GM12872 (cell line): ENCODE measurements around the gene JAKMIP1.

Experiments
- TF ChIP-seq, protein P1 (sequence below): IDR thresholded peaks from 3 replicates; pipeline ENCODE4 v1.5.1; 2011; ENCODE audit warnings: low read depth, mild to moderate bottlenecking, low read length, moderate library complexity; ENCODE audit not compliant: insufficient read depth

The JAKMIP1 gene

GRCh38 chr4:6239968-6240367, 39.6 kb upstream of the JAKMIP1 start:
- TF ChIP-seq, protein P1, sequence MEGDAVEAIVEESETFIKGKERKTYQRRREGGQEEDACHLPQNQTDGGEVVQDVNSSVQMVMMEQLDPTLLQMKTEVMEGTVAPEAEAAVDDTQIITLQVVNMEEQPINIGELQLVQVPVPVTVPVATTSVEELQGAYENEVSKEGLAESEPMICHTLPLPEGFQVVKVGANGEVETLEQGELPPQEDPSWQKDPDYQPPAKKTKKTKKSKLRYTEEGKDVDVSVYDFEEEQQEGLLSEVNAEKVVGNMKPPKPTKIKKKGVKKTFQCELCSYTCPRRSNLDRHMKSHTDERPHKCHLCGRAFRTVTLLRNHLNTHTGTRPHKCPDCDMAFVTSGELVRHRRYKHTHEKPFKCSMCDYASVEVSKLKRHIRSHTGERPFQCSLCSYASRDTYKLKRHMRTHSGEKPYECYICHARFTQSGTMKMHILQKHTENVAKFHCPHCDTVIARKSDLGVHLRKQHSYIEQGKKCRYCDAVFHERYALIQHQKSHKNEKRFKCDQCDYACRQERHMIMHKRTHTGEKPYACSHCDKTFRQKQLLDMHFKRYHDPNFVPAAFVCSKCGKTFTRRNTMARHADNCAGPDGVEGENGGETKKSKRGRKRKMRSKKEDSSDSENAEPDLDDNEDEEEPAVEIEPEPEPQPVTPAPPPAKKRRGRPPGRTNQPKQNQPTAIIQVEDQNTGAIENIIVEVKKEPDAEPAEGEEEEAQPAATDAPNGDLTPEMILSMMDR = no peak

GRCh38 chr4:6239486-6239885, 39.1 kb upstream of the JAKMIP1 start:
- TF ChIP-seq, protein P1 = no peak

DNA sequence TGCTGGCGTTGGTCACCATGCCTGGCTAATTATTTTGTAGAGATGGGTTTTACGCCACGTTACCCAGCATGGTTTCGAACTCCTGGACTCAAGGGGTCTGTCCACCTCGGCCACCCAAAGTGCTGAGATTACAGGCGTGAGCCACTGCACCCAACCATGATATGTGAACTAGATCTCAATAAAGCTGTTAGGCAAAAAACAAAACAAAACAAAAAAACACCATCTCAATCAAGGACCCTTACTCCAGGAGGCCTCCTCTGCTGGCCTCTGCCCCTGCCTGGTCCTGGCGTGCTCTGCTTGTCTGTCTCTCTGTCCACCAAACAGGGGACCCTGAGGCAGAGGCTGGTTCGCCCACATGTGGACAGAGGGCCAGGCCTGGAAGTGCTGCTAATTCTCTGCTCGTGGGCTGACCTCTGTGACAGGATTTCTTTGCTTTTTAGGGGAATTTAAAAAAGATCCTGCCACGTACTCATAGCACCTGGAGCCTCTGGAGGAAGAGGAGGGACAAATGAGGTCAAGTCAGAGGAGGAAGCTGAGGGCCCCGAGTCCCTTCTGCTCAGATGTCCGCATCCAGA, 36.6 kb upstream of the JAKMIP1 start:
- TF ChIP-seq, protein P1 = no peak

- TF ChIP-seq, protein P1 = no peak
These were observed 35.7 kb upstream of the JAKMIP1 start for GRCh38 chr4:6235901-6236640.

- TF ChIP-seq, protein P1 = no peak
These were observed 34.7 kb upstream of the JAKMIP1 start for GRCh38 chr4:6235012-6235411.

- TF ChIP-seq, protein P1 = no peak
These were observed 33.6 kb upstream of the JAKMIP1 start for GRCh38 chr4:6233929-6234328.

DNA sequence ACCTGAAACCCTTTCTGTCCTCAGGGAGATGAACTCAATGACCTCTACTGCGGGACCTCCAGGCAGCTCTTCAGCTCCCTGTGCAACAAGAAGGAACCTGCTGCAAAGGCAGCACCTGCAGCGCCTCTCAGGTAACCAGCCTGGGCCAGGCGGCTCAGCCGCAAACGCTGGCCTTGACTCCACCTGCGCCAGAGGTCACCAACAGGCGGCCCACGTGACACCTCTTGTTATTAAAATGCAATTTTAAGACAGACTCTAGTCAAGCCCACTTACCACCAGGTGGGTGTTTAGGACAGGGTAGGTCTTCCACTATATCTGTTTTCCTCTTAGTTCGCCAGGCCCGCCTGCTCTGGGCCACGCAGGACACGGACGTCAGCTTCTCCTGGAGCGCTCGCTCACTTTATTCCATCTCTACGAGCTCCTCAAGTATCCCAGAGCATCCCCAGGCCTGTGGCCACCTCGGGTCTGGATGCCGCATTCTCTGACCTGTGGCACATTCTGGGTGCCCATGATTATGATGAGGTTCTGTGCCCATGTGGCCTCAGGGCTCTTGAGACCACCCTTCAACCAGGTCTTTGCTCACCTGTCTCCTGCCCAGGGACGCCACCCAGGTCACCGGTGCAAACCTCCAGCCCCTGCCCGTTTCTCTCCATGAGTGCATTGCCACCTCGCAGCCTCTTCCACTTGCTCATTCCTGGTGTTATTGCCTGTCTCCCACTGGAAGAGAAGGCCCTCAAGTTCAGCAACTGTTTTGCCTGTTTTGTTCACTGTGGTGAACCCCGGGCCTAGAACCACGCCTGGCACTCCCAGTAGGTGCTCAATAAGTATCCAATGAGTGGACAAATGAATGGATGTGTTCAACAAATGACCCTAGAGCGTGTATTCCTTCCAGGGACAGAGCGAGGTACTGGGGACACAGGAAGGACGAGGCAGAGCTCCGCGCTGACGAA, 32.8 kb upstream of the JAKMIP1 start:
- TF ChIP-seq, protein P1 = no peak
